KOPT-K1 (cell line): ENCODE results near the gene ZFC3H1.
"Not testable (repeated sequence)": the region's sequence is repeated elsewhere in the genome, so short reads cannot be mapped to it uniquely, and the experiment has no call there.

Source experiments
- H3K27ac ChIP-seq: fragments of 200-600 bp; sonication (generic); 2 replicates; pipeline ENCODE4 v1.5.1; 2016; ENCODE audit warnings: antibody characterized with exemption, mild to moderate bottlenecking, low read depth, low read length; ENCODE audit not compliant: poor library complexity, severe bottlenecking
- H3K36me3 ChIP-seq: fragments of 200-600 bp; sonication (generic); 2 replicates; pipeline ENCODE4 v1.5.1; 2017; ENCODE audit warnings: antibody characterized with exemption, mild to moderate bottlenecking, low read length, moderate library complexity; ENCODE audit not compliant: insufficient read depth
- H3K9me3 ChIP-seq: fragments of 200-600 bp; sonication (generic); 2 replicates; pipeline ENCODE4 v1.5.1; 2017; ENCODE audit warnings: antibody characterized with exemption, low read length, mild to moderate bottlenecking; ENCODE audit not compliant: insufficient read depth, poor library complexity, severe bottlenecking

ZFC3H1 gene

GRCh38 chr12:71591601-71592000, 72.0 kb downstream of the ZFC3H1 start:
- Histone ChIP-seq H3K36me3 (no peaks in the 10 kb centered on the region), H3K9me3 (peaks cover 6% of the 10 kb centered on the region), H3K27ac (no peak overlapping the region)

GRCh38 chr12:71589478-71589881, 74.2 kb downstream of the ZFC3H1 start:
- Histone ChIP-seq H3K9me3 (peaks cover 6% of the 10 kb centered on the region), H3K36me3 (no peaks in the 10 kb centered on the region), H3K27ac (no peak overlapping the region)

- H3K27ac ChIP-seq, result no peak overlapping the region
- H3K9me3 ChIP-seq, result peaks cover 6% of the 10 kb centered on the region
- no peaks in the 10 kb centered on the region for H3K36me3 ChIP-seq
These were observed 76.6 kb downstream of the ZFC3H1 start for GRCh38 chr12:71587012-71587411.

- H3K9me3 ChIP-seq, result peaks cover 6% of the 10 kb centered on the region
- no peak overlapping the region for H3K27ac ChIP-seq
- no peaks in the 10 kb centered on the region for H3K36me3 ChIP-seq
These were observed 78.4 kb downstream of the ZFC3H1 start for GRCh38 chr12:71585218-71585617.

GRCh38 chr12:71584356-71584755, 79.3 kb downstream of the ZFC3H1 start:
- H3K9me3 ChIP-seq, result peaks cover 6% of the 10 kb centered on the region
- no peak overlapping the region for H3K27ac ChIP-seq
- H3K36me3 ChIP-seq, result no peaks in the 10 kb centered on the region

- Histone ChIP-seq H3K27ac (no peak overlapping the region), H3K36me3 (no peaks in the 10 kb centered on the region), H3K9me3 (peaks cover 6% of the 10 kb centered on the region)
These were observed 80.7 kb downstream of the ZFC3H1 start for GRCh38 chr12:71582925-71583324.

GRCh38 chr12:71581206-71581605, 82.4 kb downstream of the ZFC3H1 start:
- Histone ChIP-seq H3K36me3 (no peaks in the 10 kb centered on the region), H3K9me3 (no peaks in the 10 kb centered on the region), H3K27ac (no peak overlapping the region)

- no peak overlapping the region for H3K27ac ChIP-seq
- H3K36me3 ChIP-seq, result no peaks in the 10 kb centered on the region
These were observed 84.9 kb downstream of the ZFC3H1 start for GRCh38 chr12:71578694-71579258.

GRCh38 chr12:71576496-71576895, 87.2 kb downstream of the ZFC3H1 start:
- no peaks in the 10 kb centered on the region for H3K9me3 ChIP-seq
- H3K36me3 ChIP-seq, result no peaks in the 10 kb centered on the region
- no peak overlapping the region for H3K27ac ChIP-seq

More at GRCh38 chr12:71578694-71579258, 84.9 kb downstream of the ZFC3H1 start:
- no peaks in the 10 kb centered on the region for H3K9me3 ChIP-seq

GRCh38 chr12:71569885-71570284, 93.8 kb downstream of the ZFC3H1 start:
- not testable (repeated sequence) for H3K27ac ChIP-seq, H3K36me3 ChIP-seq, H3K9me3 ChIP-seq

GRCh38 chr12:71567537-71567936, 96.1 kb downstream of the ZFC3H1 start:
- H3K9me3 ChIP-seq, result no peaks in the 10 kb centered on the region
- H3K27ac ChIP-seq, result no peak overlapping the region
- no peaks in the 10 kb centered on the region for H3K36me3 ChIP-seq

- H3K27ac ChIP-seq, result no peak overlapping the region
These were observed 97.0 kb downstream of the ZFC3H1 start for GRCh38 chr12:71566655-71567054.

GRCh38 chr12:71565535-71565934, 98.1 kb downstream of the ZFC3H1 start:
- no peak overlapping the region for H3K27ac ChIP-seq
- H3K9me3 ChIP-seq, result no peaks in the 10 kb centered on the region
- no peaks in the 10 kb centered on the region for H3K36me3 ChIP-seq

More at GRCh38 chr12:71566655-71567054, 97.0 kb downstream of the ZFC3H1 start:
- H3K9me3 ChIP-seq, result no peaks in the 10 kb centered on the region
- no peaks in the 10 kb centered on the region for H3K36me3 ChIP-seq

GRCh38 chr12:71562676-71563595, 100.7 kb downstream of the ZFC3H1 start:
- H3K9me3 ChIP-seq, result no peaks in the 10 kb centered on the region
- no peaks in the 10 kb centered on the region for H3K36me3 ChIP-seq

More at GRCh38 chr12:71562676-71563595, 100.7 kb downstream of the ZFC3H1 start:
- no peak overlapping the region for H3K27ac ChIP-seq
